GM12801 (cell line): ENCODE measurements around the gene EPS15.

ENCODE experiments used
- TF ChIP-seq, protein P1 (sequence below): IDR thresholded peaks from one replicate; pipeline ENCODE4 v1.5.1; 2011; ENCODE audit warnings: control low read depth; ENCODE audit not compliant: insufficient read length; ENCODE audit errors: extremely low read depth

EPS15 gene

DNA sequence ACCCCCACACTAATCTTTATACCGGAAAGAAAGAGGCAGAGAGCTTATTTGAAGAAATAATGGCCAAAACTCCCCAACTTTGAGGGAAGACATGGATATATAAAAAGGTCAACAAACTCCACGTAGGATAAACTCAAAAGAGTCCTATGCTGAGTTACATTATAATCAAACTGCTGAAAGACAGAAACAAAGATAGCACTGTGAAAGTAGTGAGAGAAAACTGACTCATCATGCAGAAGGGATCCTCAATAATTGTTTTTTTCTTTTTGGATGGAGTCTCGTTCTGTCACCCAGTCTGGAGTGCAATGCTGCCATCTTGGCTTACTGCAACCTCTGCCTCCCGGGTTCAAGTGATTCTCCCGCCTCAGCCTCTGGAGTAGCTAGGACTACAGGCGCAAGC, 140.2 kb downstream of the EPS15 start:
- TF ChIP-seq, protein P1, sequence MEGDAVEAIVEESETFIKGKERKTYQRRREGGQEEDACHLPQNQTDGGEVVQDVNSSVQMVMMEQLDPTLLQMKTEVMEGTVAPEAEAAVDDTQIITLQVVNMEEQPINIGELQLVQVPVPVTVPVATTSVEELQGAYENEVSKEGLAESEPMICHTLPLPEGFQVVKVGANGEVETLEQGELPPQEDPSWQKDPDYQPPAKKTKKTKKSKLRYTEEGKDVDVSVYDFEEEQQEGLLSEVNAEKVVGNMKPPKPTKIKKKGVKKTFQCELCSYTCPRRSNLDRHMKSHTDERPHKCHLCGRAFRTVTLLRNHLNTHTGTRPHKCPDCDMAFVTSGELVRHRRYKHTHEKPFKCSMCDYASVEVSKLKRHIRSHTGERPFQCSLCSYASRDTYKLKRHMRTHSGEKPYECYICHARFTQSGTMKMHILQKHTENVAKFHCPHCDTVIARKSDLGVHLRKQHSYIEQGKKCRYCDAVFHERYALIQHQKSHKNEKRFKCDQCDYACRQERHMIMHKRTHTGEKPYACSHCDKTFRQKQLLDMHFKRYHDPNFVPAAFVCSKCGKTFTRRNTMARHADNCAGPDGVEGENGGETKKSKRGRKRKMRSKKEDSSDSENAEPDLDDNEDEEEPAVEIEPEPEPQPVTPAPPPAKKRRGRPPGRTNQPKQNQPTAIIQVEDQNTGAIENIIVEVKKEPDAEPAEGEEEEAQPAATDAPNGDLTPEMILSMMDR: no peak

DNA sequence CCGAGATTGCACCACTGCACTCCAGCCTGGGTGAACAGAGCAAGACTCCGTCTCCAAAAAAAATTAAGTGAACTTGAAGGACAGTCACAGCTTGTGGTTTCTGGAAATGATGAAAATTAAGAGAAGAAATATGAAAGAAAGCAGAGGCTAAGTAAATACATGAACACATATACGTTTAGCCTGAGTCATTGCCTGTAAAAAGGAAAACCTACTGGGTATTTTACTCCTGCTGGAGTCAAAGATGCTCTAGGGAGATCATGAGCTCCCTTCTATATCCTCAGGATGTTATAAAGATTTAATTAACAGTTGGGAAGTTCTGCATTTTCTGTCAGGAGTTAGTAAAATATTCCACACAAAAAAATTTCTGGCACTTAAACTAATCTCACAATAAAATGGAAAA, 145.2 kb downstream of the EPS15 start:
- TF ChIP-seq, protein P1: no peak

DNA sequence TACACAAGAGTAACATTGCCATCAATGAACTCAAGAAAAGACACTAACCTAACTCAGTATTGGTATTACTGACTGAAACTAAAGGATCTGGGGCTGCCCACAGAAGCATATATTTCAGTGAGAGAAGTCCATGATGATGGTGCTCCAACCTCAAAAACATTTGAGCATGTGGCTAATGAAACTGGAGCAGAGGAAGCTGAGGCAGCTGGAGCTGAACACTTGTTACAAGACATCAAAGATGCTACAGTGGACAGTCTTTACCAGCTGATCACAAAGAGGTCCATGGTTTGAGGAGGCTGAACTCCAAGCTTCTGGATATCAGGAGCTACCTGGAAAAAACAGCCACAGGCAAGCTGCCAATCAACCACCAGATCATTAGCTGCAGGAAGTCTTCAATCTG, 146.5 kb downstream of the EPS15 start:
- TF ChIP-seq, protein P1: no peak

DNA sequence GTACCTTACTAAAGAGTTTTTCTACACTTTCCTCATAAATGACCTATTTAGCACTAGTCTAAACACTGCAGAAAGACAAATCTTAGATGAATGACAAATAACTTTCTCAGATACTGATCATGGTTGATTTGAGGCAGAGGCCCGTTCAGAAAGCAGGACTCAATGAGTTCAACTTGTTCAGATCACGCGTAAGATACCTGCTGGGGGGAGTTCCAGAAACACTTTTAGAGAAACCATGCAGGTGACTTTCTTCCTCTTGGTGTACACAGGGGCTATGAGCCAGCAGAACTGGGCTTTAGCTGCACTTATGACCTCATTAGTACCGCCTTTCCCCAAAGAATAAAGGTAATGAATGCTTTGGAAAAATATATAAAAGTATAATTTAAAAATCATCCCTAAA, 149.9 kb downstream of the EPS15 start:
- TF ChIP-seq, protein P1: no peak

DNA sequence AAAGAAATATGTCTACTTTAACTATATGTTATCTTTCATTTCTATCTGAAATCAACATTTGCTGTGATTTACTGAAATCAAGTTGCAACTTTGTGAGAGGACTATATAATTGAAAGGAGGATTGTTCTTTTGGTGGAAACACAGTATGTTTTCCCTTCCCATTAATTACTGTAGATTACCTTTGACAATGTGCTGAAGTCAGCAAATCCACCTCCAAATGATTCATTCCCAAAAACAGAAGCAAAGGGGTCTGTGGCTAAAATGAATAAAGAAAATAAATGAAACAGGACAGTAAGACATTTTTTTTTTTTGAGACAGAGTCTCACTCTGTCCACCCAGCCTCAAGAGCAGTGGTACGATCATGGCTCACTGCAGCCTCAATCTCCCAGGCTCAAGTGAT, 153.3 kb downstream of the EPS15 start:
- TF ChIP-seq, protein P1: no peak

DNA sequence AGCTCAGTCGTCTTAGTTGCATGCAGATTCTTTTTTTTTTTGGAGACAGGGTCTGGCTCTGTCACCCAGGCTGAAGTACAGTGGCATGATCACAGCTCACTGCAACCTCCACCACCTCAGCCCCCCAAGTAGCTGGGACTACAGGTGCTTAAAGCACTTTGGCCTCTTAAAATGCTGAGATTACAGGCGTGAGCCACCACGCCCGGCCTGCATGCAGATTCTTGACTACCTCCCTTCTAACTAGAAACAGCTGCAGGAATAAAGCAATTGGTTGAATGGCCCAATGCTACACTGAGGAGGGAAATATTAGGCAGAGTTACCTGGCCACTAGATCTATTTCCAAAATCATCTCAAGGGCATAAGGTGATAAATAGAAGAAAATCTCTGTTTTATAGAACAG, 159.2 kb downstream of the EPS15 start:
- TF ChIP-seq, protein P1: no peak

DNA sequence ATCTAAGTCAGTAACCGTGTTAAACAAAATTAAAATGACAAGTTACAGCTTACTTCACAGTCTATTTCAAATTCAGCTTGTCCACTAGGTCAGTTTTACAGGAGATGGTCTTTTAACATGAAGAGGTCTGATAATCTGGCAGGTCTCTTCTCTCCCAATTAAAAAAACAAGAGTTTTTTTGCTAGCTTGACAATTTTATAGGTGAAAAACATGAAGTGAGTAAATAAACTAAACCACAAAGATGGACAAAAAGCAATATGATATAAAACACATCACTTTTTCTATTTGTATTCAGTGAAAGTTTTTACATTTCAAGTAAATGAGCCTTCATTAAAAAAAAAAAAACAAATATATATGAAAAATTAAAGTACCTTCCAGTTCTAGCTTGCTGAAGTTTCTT, 163.7 kb downstream of the EPS15 start:
- TF ChIP-seq, protein P1: no peak

DNA sequence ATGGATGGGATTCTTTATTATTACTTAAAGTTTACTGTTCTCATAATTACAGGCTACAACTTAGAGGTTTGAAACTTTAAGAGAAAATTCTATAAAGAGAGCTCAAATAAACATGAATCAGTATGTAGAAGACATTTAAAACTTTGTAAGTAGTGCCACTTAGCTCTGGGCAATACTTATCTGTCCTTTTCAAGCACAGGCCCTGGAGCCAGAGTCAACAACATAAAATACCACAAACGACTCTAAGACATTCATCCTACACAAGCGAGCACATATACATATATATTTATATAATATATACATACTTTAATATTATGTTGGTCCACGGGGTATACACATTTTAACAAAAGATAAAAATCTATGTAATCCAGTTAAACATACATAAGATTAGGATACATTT, 164.7 kb downstream of the EPS15 start:
- TF ChIP-seq, protein P1: no peak
